GM10847 (cell line): ENCODE data around the gene SACM1L.

Source experiments
- POLR2A ChIP-seq: IDR thresholded peaks from 2 replicates; pipeline ENCODE4 v1.6.1; 2011; ENCODE audit not compliant: insufficient read length; ENCODE audit errors: extremely low read depth

SACM1L gene

GRCh38 chr3:45741742-45742460 is 52.7 kb downstream of the SACM1L start:
- no peak for TF ChIP-seq POLR2A

GRCh38 chr3:45742461-45743089 is 53.4 kb downstream of the SACM1L start:
- TF ChIP-seq POLR2A = no peak

- TF ChIP-seq POLR2A = no peak
Measured at GRCh38 chr3:45746165-45746776, 57.1 kb downstream of the SACM1L start.

- TF ChIP-seq POLR2A = no peak
Measured at GRCh38 chr3:45746777-45747622, 57.8 kb downstream of the SACM1L start.

- no peak for TF ChIP-seq POLR2A
Measured at GRCh38 chr3:45748068-45748467, 58.9 kb downstream of the SACM1L start.

GRCh38 chr3:45749880-45750279 is 60.7 kb downstream of the SACM1L start:
- no peak for TF ChIP-seq POLR2A

GRCh38 chr3:45751537-45752242 is 62.5 kb downstream of the SACM1L start:
- no peak for TF ChIP-seq POLR2A

- TF ChIP-seq POLR2A = no peak
Measured at GRCh38 chr3:45753095-45753494, 63.9 kb downstream of the SACM1L start.

- TF ChIP-seq POLR2A = no peak
Measured at GRCh38 chr3:45754461-45754860, 65.3 kb downstream of the SACM1L start.

GRCh38 chr3:45756055-45756454 is 66.9 kb downstream of the SACM1L start:
- no peak for TF ChIP-seq POLR2A

GRCh38 chr3:45758871-45759270 is 69.7 kb downstream of the SACM1L start:
- TF ChIP-seq POLR2A = no peak

GRCh38 chr3:45759851-45760250 is 70.7 kb downstream of the SACM1L start:
- no peak for TF ChIP-seq POLR2A

GRCh38 chr3:45760878-45761711 is 71.9 kb downstream of the SACM1L start:
- TF ChIP-seq POLR2A = no peak

GRCh38 chr3:45761831-45762230 is 72.6 kb downstream of the SACM1L start:
- TF ChIP-seq POLR2A = no peak
